Panc1 (cell line): ENCODE results near the gene S100A6.

Experiments
- POLR2AphosphoS5 ChIP-seq: IDR thresholded peaks from 2 replicates; pipeline ENCODE4 v1.6.1; 2012; ENCODE audit warnings: mild to moderate bottlenecking, low read depth, low read length, moderate library complexity
- SIN3A ChIP-seq: IDR thresholded peaks from 2 replicates; pipeline ENCODE4 v1.6.1; 2012; ENCODE audit warnings: low read depth, mild to moderate bottlenecking, low read length, moderate library complexity, borderline replicate concordance; ENCODE audit not compliant: insufficient read depth
- TF ChIP-seq, protein P1 (sequence below): fragments of 450-650 bp; IDR thresholded peaks from 2 replicates; pipeline ENCODE4 v1.5.1; 2017; ENCODE audit warnings: mild to moderate bottlenecking
- TF ChIP-seq, protein P2 (sequence below), 2 experiments: IDR thresholded peaks; 2 replicates each; pipeline ENCODE4 v1.6.1; 2011 to 2012; ENCODE audit warnings: low read depth in 2 of 2, control low read depth in 1 of 2, low read length in 1 of 2, mild to moderate bottlenecking in 1 of 2, moderate library complexity in 1 of 2; ENCODE audit not compliant: insufficient read depth in 1 of 2

DNA sequence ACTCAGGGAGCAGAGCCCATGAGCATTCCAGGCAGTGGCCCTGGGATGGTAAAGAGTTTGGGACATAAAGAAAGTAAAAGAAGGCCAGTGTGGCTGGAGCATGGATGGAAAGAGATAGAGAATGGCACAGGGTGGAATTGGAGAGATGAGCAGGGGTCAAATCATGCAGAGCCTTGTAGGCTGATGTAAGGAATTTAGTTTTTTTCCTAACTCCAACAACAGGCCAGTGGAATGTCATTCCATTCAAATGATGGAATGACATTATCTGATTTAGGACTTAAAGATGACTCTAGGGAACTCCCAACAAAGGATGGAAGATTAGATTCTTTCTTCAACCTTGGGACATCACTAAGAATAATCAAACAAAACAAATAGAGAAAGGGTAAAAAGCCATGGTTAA is 42.7 kb upstream of the S100A6 start:
- no peak for TF ChIP-seq POLR2AphosphoS5
- TF ChIP-seq, protein P1, sequence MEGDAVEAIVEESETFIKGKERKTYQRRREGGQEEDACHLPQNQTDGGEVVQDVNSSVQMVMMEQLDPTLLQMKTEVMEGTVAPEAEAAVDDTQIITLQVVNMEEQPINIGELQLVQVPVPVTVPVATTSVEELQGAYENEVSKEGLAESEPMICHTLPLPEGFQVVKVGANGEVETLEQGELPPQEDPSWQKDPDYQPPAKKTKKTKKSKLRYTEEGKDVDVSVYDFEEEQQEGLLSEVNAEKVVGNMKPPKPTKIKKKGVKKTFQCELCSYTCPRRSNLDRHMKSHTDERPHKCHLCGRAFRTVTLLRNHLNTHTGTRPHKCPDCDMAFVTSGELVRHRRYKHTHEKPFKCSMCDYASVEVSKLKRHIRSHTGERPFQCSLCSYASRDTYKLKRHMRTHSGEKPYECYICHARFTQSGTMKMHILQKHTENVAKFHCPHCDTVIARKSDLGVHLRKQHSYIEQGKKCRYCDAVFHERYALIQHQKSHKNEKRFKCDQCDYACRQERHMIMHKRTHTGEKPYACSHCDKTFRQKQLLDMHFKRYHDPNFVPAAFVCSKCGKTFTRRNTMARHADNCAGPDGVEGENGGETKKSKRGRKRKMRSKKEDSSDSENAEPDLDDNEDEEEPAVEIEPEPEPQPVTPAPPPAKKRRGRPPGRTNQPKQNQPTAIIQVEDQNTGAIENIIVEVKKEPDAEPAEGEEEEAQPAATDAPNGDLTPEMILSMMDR, result no peak
- TF ChIP-seq, protein P2, sequence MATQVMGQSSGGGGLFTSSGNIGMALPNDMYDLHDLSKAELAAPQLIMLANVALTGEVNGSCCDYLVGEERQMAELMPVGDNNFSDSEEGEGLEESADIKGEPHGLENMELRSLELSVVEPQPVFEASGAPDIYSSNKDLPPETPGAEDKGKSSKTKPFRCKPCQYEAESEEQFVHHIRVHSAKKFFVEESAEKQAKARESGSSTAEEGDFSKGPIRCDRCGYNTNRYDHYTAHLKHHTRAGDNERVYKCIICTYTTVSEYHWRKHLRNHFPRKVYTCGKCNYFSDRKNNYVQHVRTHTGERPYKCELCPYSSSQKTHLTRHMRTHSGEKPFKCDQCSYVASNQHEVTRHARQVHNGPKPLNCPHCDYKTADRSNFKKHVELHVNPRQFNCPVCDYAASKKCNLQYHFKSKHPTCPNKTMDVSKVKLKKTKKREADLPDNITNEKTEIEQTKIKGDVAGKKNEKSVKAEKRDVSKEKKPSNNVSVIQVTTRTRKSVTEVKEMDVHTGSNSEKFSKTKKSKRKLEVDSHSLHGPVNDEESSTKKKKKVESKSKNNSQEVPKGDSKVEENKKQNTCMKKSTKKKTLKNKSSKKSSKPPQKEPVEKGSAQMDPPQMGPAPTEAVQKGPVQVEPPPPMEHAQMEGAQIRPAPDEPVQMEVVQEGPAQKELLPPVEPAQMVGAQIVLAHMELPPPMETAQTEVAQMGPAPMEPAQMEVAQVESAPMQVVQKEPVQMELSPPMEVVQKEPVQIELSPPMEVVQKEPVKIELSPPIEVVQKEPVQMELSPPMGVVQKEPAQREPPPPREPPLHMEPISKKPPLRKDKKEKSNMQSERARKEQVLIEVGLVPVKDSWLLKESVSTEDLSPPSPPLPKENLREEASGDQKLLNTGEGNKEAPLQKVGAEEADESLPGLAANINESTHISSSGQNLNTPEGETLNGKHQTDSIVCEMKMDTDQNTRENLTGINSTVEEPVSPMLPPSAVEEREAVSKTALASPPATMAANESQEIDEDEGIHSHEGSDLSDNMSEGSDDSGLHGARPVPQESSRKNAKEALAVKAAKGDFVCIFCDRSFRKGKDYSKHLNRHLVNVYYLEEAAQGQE (IDR thresholded peaks at IDR 0.05; ENCODE audit: insufficient read depth in 1 of 2, low read depth in 2 of 2, low read length in 1 of 2), result no peak
- no peak for TF ChIP-seq SIN3A
